ENCODE measurements around the gene XRCC6.

GRCh38 chr22:41659941-41660340 lies 38.8 kb downstream of the XRCC6 start:
- TF ChIP-seq CTCF (IDR thresholded peaks at IDR 0.05 in 8 of 11, conservative IDR thresholded peaks at IDR 0.05 in 3 of 11) (no peak), POLR2A (IDR thresholded peaks at IDR 0.05) (no peak), POLR2AphosphoS5 (IDR thresholded peaks at IDR 0.05) (no peak)
